K562 (cell line): ENCODE results near the gene FOXN1.

Source experiments
- BACH1 ChIP-seq: fragments of 200-800 bp; sonication (Bioruptor generic); IDR thresholded peaks from 2 replicates; pipeline ENCODE4 v1.6.1; 2016; ENCODE audit warnings: missing genetic modification characterization, missing compliant biosample characterization
- CHD1 ChIP-seq: fragments of 200-600 bp; sonication (generic); IDR thresholded peaks from one replicate; pipeline ENCODE4 v1.6.1; 2012; ENCODE audit warnings: mild to moderate bottlenecking, moderate library complexity, low read length, inconsistent platforms
- HIVEP1 ChIP-seq: fragments of 250-450 bp; sonication (Bioruptor Pico); IDR thresholded peaks from 2 replicates; pipeline ENCODE4 v1.4.0; 2020; ENCODE audit warnings: mild to moderate bottlenecking
- KLF10 ChIP-seq: fragments of 250-450 bp; sonication (Bioruptor Pico); IDR thresholded peaks from 2 replicates; pipeline ENCODE4 v1.6.1; 2021; ENCODE audit warnings: matching md5 sums
- NFIX ChIP-seq: fragments of 250-450 bp; sonication (Bioruptor Pico); IDR thresholded peaks from 2 replicates; pipeline ENCODE4 v1.4.0; 2020; ENCODE audit warnings: low read depth, mild to moderate bottlenecking, moderate library complexity
- TBP ChIP-seq: optimal IDR thresholded peaks from 2 replicates; pipeline ENCODE3; 2011; ENCODE audit warnings: low read depth, low read length, improper control_type of control experiment
- TCFL5 ChIP-seq: fragments of 250-450 bp; sonication (Bioruptor Pico); conservative IDR thresholded peaks from 2 replicates; pipeline ENCODE4 v1.6.1; 2021; ENCODE audit warnings: mild to moderate bottlenecking, moderate library complexity, matching md5 sums
- ZNF316 ChIP-seq: fragments of 450-650 bp; IDR thresholded peaks from 2 replicates; pipeline ENCODE4 v1.6.1; 2016
- TF ChIP-seq, protein P1 (sequence below): sonication (generic); formaldehyde crosslinking; IDR thresholded peaks from 2 replicates; pipeline ENCODE4 v1.9.0; 2022; ENCODE audit warnings: mild to moderate bottlenecking, missing genetic modification reagents
- TF ChIP-seq, protein P2 (sequence below), 3 experiments: IDR thresholded peaks in 2 of 3; conservative IDR thresholded peaks in 1 of 3; 2 replicates each; pipeline ENCODE4 v1.5.1; 2011 to 2012; ENCODE audit warnings: low read length in 3 of 3, mild to moderate bottlenecking in 3 of 3, control low read depth in 2 of 3, improper control_type of control experiment in 1 of 3, inconsistent platforms in 1 of 3, low read depth in 1 of 3, mixed read lengths in 1 of 3, moderate library complexity in 1 of 3; ENCODE audit not compliant: insufficient read depth in 2 of 3

DNA sequence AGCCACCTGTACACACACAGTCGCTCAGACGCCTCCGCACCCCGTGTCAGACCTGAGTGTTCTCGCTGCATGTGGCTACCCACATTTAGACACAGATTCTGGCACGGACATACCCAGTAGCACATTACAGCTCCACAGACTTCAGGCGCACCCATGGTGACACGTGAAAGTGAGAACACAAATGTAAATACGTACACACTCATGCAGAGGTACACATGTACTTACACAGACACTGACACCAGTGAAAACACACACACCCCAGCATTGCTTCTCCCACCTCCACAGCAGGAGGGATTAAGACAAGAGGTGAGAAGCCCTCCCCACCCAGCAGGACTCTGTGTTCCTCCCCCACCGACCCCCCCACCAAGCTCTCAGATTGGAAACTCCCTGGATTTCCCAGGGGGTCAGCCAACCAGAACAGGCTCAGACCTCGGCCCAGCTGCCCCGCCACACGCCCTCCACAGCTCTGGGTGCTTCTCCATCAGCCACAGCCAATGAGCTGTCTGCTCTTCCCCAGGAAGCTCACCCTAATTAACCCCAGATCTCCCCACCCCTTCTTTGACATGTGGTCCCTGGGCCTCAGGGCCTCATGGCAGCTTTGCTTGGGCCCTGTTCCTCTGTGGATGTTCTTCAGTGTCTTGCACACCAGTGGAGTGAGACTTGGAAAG lies 5.3 kb upstream of the FOXN1 start:
- TF ChIP-seq BACH1 (tag) (no peak), NFIX (no peak), HIVEP1 (no peak), KLF10 (CRISPR knock-in tag) (no peak), ZNF316 (no peak), TCFL5 (no peak), CHD1 (no peak), TBP (no peak)
- TF ChIP-seq, protein P1, sequence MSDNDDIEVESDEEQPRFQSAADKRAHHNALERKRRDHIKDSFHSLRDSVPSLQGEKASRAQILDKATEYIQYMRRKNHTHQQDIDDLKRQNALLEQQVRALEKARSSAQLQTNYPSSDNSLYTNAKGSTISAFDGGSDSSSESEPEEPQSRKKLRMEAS (CRISPR knock-in tag) = no peak
- TF ChIP-seq, protein P2, sequence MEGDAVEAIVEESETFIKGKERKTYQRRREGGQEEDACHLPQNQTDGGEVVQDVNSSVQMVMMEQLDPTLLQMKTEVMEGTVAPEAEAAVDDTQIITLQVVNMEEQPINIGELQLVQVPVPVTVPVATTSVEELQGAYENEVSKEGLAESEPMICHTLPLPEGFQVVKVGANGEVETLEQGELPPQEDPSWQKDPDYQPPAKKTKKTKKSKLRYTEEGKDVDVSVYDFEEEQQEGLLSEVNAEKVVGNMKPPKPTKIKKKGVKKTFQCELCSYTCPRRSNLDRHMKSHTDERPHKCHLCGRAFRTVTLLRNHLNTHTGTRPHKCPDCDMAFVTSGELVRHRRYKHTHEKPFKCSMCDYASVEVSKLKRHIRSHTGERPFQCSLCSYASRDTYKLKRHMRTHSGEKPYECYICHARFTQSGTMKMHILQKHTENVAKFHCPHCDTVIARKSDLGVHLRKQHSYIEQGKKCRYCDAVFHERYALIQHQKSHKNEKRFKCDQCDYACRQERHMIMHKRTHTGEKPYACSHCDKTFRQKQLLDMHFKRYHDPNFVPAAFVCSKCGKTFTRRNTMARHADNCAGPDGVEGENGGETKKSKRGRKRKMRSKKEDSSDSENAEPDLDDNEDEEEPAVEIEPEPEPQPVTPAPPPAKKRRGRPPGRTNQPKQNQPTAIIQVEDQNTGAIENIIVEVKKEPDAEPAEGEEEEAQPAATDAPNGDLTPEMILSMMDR (IDR thresholded peaks at IDR 0.05 in 2 of 3, conservative IDR thresholded peaks at IDR 0.05 in 1 of 3; ENCODE audit: insufficient read depth in 2 of 3, low read depth in 1 of 3, low read length in 3 of 3) = no peak
